ENCODE measurements around the gene ZNF783.
A peak's percentile ranks its signal among the peaks of the same experiment; 100 is the strongest.

Gene ZNF783

GRCh38 chr7:149261829-149262617, at the start of gene ZNF783:
TSS of gene ZNF783 (plus strand) at chr7:149262196. CDS start at chr7:149262334, 138 bp downstream.
- DNase-seq (ENCODE audit: low read depth) = peak; percentile 88
- peak; percentile 42 for TF ChIP-seq CTCF (IDR thresholded peaks at IDR 0.05; ENCODE audit: insufficient read depth, low read depth, low read length, missing control alignments)
- peak within 1 kb of the TSS; percentile 64 for H3K4me3 ChIP-seq (ENCODE audit: low read length)

- no peak for TF ChIP-seq CTCF (IDR thresholded peaks at IDR 0.05; ENCODE audit: insufficient read depth, low read depth, low read length, missing control alignments)
- H3K4me3 ChIP-seq (ENCODE audit: low read length) = no peak overlapping the region
- DNase-seq (ENCODE audit: low read depth) = no peak
Measured at GRCh38 chr7:149214020-149214720, 47.8 kb upstream of the ZNF783 start.

- no peak overlapping the region for H3K4me3 ChIP-seq (ENCODE audit: low read length)
- TF ChIP-seq CTCF (IDR thresholded peaks at IDR 0.05; ENCODE audit: insufficient read depth, low read depth, low read length, missing control alignments) = no peak
- DNase-seq (ENCODE audit: low read depth) = no peak
Measured at GRCh38 chr7:149216402-149216801, 45.6 kb upstream of the ZNF783 start.

- DNase-seq (ENCODE audit: low read depth) = no peak
- no peak overlapping the region for H3K4me3 ChIP-seq (ENCODE audit: low read length)
- TF ChIP-seq CTCF (IDR thresholded peaks at IDR 0.05; ENCODE audit: insufficient read depth, low read depth, low read length, missing control alignments) = no peak
Measured at GRCh38 chr7:149217570-149217969, 44.4 kb upstream of the ZNF783 start.

- DNase-seq (ENCODE audit: low read depth) = no peak
Measured at GRCh38 chr7:149218469-149219420, 43.3 kb upstream of the ZNF783 start.

More at GRCh38 chr7:149218469-149219420, 43.3 kb upstream of the ZNF783 start:
- H3K4me3 ChIP-seq (ENCODE audit: low read length) = no peak overlapping the region
- no peak for TF ChIP-seq CTCF (IDR thresholded peaks at IDR 0.05; ENCODE audit: insufficient read depth, low read depth, low read length, missing control alignments)

All from epithelial cell of esophagus (primary cell).